ENCODE results near the gene ACSL3.

- TF ChIP-seq CTCF (conservative IDR thresholded peaks at IDR 0.05; ENCODE audit: low read depth, low read length): no peak
- TF ChIP-seq EZH2phosphoT487 (IDR thresholded peaks at IDR 0.05; ENCODE audit: borderline replicate concordance, low read length): no peak
- TF ChIP-seq EZH2 (IDR thresholded peaks at IDR 0.05; ENCODE audit: low read length, unreplicated experiment): no peak
Observed at GRCh38 chr2:222943820-222944219, 83.0 kb downstream of the ACSL3 start.
